ENCODE measurements around the gene SEC24B.
A peak's percentile ranks its signal among the peaks of the same experiment; 100 is the strongest.

SEC24B gene

DNA sequence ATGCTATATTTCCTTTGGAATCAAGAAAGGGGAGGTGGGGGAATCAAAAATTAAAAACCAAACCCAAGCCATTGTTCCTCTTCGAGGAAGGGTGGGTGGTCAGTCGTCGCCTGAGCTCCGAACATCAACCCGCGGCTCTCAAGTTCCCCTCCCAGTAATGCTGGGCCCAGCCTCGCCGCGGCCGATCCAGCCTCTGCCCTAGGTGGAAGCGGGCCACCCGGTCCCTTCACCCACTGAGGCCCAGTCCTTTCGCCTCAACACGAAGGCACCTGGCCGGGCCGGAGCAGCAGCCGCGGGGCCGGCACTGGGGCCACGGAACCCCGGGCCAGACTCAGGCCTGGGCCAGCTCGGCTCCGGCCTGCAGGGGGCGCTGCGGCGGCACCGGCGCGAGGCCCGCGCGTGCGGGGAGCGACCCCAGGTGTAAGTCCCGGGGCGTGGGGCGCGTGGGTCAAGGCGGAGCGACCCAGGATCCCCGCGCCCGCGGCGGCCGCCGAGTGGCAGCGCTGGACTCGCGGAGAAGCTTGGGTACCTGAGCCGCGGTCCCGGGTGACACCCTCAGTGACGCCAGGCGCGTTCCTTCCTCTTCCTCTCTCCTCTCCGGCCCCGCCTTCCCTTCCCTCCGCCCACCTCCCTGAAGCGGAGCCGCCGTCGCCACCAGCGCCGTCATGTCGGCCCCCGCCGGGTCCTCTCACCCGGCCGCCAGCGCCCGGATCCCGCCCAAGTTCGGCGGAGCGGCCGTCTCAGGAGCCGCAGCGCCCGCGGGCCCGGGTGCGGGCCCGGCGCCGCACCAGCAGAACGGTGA is at the start of gene SEC24B:
SEC24B (plus strand) TSS at position 611 of the 802 bp plus-strand sequence; CDS start at position 666, 55 bp downstream.
- H3K27ac ChIP-seq (ENCODE audit: low read depth, low read length): peak within 1 kb of the TSS; percentile 56
- H3K4me1 ChIP-seq (ENCODE audit: control insufficient read depth, insufficient read depth, low read length, unreplicated experiment): peaks cover 31% of the 10 kb centered on the region
- H3K4me3 ChIP-seq (ENCODE audit: low read depth, low read length): peak within 1 kb of the TSS; percentile 100
- H2AFZ ChIP-seq (ENCODE audit: low read length, unreplicated experiment): peak within 1 kb of the TSS; percentile 58
- no peaks in the 10 kb centered on the region for H3K27me3 ChIP-seq (ENCODE audit: insufficient read depth, low read length)
- H3K79me2 ChIP-seq (ENCODE audit: control insufficient read depth, insufficient read depth, low read length, unreplicated experiment): peaks cover 71% of the 10 kb centered on the region
- H3K36me3 ChIP-seq (ENCODE audit: insufficient read depth, low read length): 0 out of 2 replicates have a peak, but pooled peaks cover 5% of the 10 kb centered on the region

DNA sequence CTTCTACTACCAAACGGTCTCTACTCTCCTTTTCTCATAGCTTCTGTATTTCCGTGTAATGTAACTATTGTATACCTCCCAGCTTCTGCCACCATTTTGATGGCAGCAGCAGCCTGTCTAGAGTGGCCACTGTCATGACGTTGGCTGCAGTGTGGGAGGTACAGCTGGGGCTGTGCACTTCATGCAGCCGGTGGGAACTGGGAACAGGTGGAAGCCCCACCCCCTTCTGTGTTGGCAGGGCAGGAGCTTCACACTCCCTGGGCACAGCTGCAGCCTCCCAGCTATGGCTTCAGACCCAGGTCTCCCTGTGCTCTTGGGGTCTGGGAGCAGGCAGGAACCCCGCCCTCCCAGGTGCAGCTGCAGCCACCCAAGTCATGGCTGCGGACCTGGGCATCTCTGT is 49.8 kb upstream of the SEC24B start:
- Histone ChIP-seq H3K27me3 (ENCODE audit: insufficient read depth, low read length) (peaks cover 27% of the 10 kb centered on the region), H3K27ac (ENCODE audit: low read depth, low read length) (no peak overlapping the region), H3K4me1 (ENCODE audit: control insufficient read depth, insufficient read depth, low read length, unreplicated experiment) (no peaks in the 10 kb centered on the region), H3K79me2 (ENCODE audit: control insufficient read depth, insufficient read depth, low read length, unreplicated experiment) (no peaks in the 10 kb centered on the region), H3K36me3 (ENCODE audit: insufficient read depth, low read length) (no peaks in the 10 kb centered on the region), H2AFZ (ENCODE audit: low read length, unreplicated experiment) (no peak overlapping the region), H3K4me3 (ENCODE audit: low read depth, low read length) (no peak overlapping the region)

DNA sequence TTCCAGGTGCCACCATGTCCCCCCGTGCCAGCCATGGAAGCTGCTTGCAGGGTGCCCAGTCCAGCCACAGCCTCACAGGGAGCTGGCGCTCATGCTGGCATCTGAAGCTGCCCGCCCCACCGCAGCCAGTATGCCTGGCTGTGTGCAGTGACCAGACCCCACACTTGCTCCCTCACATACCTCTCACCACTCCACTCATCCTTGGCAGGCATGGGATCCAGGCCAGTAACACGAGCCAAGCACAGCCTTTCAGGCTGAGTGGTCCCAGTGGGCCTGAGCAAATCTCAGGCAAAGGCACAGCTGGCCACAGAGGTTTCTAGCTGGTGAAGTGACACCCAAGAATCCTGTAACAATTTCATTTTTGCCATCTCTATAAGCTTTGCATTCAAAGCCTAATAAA is 48.4 kb upstream of the SEC24B start:
- Histone ChIP-seq H2AFZ (ENCODE audit: low read length, unreplicated experiment) (no peak overlapping the region), H3K27me3 (ENCODE audit: insufficient read depth, low read length) (peaks cover 24% of the 10 kb centered on the region), H3K27ac (ENCODE audit: low read depth, low read length) (no peak overlapping the region), H3K36me3 (ENCODE audit: insufficient read depth, low read length) (no peaks in the 10 kb centered on the region), H3K79me2 (ENCODE audit: control insufficient read depth, insufficient read depth, low read length, unreplicated experiment) (no peaks in the 10 kb centered on the region), H3K4me1 (ENCODE audit: control insufficient read depth, insufficient read depth, low read length, unreplicated experiment) (no peaks in the 10 kb centered on the region), H3K4me3 (ENCODE audit: low read depth, low read length) (no peak overlapping the region)

- no peak overlapping the region for H2AFZ ChIP-seq (ENCODE audit: low read length, unreplicated experiment)
Measured at GRCh38 chr4:109389369-109390114, 44.1 kb upstream of the SEC24B start.

GRCh38 chr4:109390115-109390768 is 43.4 kb upstream of the SEC24B start:
- no peaks in the 10 kb centered on the region for H3K36me3 ChIP-seq (ENCODE audit: insufficient read depth, low read length)
- H3K27ac ChIP-seq (ENCODE audit: low read depth, low read length): no peak overlapping the region
- no peaks in the 10 kb centered on the region for H3K79me2 ChIP-seq (ENCODE audit: control insufficient read depth, insufficient read depth, low read length, unreplicated experiment)
- H2AFZ ChIP-seq (ENCODE audit: low read length, unreplicated experiment): no peak overlapping the region
- H3K4me3 ChIP-seq (ENCODE audit: low read depth, low read length): no peak overlapping the region
- no peaks in the 10 kb centered on the region for H3K4me1 ChIP-seq (ENCODE audit: control insufficient read depth, insufficient read depth, low read length, unreplicated experiment)
- H3K27me3 ChIP-seq (ENCODE audit: insufficient read depth, low read length): peaks cover 21% of the 10 kb centered on the region

More at GRCh38 chr4:109389369-109390114, 44.1 kb upstream of the SEC24B start:
- Histone ChIP-seq H3K36me3 (ENCODE audit: insufficient read depth, low read length) (no peaks in the 10 kb centered on the region), H3K27me3 (ENCODE audit: insufficient read depth, low read length) (peaks cover 21% of the 10 kb centered on the region), H3K4me3 (ENCODE audit: low read depth, low read length) (no peak overlapping the region), H3K4me1 (ENCODE audit: control insufficient read depth, insufficient read depth, low read length, unreplicated experiment) (no peaks in the 10 kb centered on the region), H3K79me2 (ENCODE audit: control insufficient read depth, insufficient read depth, low read length, unreplicated experiment) (no peaks in the 10 kb centered on the region), H3K27ac (ENCODE audit: low read depth, low read length) (no peak overlapping the region)

DNA sequence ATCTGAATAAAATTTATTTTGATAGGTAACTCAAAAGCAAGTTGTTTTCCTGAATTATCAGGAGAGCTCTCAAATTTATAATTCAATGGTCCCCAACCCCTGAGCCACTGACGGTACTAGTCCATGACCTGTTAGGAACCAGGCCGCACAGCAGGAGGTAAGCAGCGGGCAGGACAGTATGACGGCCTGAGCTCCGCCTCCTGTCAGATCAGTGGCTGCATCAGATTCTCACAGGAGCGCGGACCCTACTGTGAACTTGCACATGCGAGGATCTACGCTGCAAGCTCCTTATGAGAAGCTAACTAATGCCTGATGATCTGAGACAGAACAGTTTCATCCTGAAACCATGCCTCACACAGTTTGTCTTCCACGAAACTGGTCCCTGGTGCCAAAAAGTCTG is 37.9 kb upstream of the SEC24B start:
- H3K4me3 ChIP-seq (ENCODE audit: low read depth, low read length): no peak overlapping the region
- H3K27me3 ChIP-seq (ENCODE audit: insufficient read depth, low read length): no peaks in the 10 kb centered on the region; the same call in 1 of the 2 replicates
- no peak overlapping the region for H2AFZ ChIP-seq (ENCODE audit: low read length, unreplicated experiment)
- no peak overlapping the region for H3K27ac ChIP-seq (ENCODE audit: low read depth, low read length)
- no peaks in the 10 kb centered on the region for H3K4me1 ChIP-seq (ENCODE audit: control insufficient read depth, insufficient read depth, low read length, unreplicated experiment)
- H3K36me3 ChIP-seq (ENCODE audit: insufficient read depth, low read length): no peaks in the 10 kb centered on the region
- no peaks in the 10 kb centered on the region for H3K79me2 ChIP-seq (ENCODE audit: control insufficient read depth, insufficient read depth, low read length, unreplicated experiment)

- H2AFZ ChIP-seq (ENCODE audit: low read length, unreplicated experiment): no peak overlapping the region
- no peaks in the 10 kb centered on the region for H3K36me3 ChIP-seq (ENCODE audit: insufficient read depth, low read length)
- no peak overlapping the region for H3K27ac ChIP-seq (ENCODE audit: low read depth, low read length)
- H3K79me2 ChIP-seq (ENCODE audit: control insufficient read depth, insufficient read depth, low read length, unreplicated experiment): no peaks in the 10 kb centered on the region
- no peaks in the 10 kb centered on the region for H3K4me1 ChIP-seq (ENCODE audit: control insufficient read depth, insufficient read depth, low read length, unreplicated experiment)
- no peak overlapping the region for H3K4me3 ChIP-seq (ENCODE audit: low read depth, low read length)
- peaks cover 6% of the 10 kb centered on the region for H3K27me3 ChIP-seq (ENCODE audit: insufficient read depth, low read length)
Measured at GRCh38 chr4:109398928-109399327, 34.7 kb upstream of the SEC24B start.

GRCh38 chr4:109406337-109406931 is 27.2 kb upstream of the SEC24B start:
- peaks cover 3% of the 10 kb centered on the region; the same call in 1 of the 2 replicates for H3K27me3 ChIP-seq (ENCODE audit: insufficient read depth, low read length)
- no peak overlapping the region for H3K27ac ChIP-seq (ENCODE audit: low read depth, low read length)
- no peak overlapping the region for H3K4me3 ChIP-seq (ENCODE audit: low read depth, low read length)
- H3K4me1 ChIP-seq (ENCODE audit: control insufficient read depth, insufficient read depth, low read length, unreplicated experiment): no peaks in the 10 kb centered on the region
- no peaks in the 10 kb centered on the region for H3K79me2 ChIP-seq (ENCODE audit: control insufficient read depth, insufficient read depth, low read length, unreplicated experiment)
- no peak overlapping the region for H2AFZ ChIP-seq (ENCODE audit: low read length, unreplicated experiment)
- no peaks in the 10 kb centered on the region for H3K36me3 ChIP-seq (ENCODE audit: insufficient read depth, low read length)

DNA sequence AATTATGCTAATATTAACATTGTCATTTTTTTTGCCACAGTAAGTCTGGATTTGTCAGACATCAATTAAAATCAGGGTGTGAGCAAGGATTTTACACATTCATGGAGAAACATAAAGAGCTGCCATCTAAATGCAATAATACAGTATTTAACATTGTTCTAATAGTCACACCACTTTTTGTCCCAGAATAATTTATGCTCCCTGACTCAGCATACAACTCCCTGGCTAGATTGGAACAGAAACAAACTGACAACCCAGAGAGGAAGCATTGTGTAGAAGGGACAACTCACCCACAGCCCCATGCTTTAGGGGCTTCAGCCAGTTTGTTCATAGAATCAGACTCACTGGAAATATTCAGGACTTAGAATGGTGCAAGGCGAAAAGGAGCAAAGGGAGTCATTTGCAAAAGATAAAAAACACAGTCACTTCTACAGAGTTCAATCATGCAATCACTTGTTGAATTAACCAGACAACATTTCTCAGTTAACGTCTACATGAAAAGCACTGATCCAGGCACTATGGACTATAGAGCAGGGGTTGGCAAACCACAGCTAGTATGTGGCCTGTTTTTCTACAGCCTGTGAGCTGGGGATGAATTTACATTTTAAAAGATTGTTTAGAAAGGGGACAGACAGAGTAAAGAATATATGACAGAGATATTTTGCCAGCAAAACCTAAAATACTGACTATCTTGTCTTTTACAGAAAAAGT is 26.4 kb upstream of the SEC24B start:
- H3K27ac ChIP-seq (ENCODE audit: low read depth, low read length): no peak overlapping the region
- H3K27me3 ChIP-seq (ENCODE audit: insufficient read depth, low read length): no peaks in the 10 kb centered on the region
- H2AFZ ChIP-seq (ENCODE audit: low read length, unreplicated experiment): no peak overlapping the region
- no peaks in the 10 kb centered on the region for H3K4me1 ChIP-seq (ENCODE audit: control insufficient read depth, insufficient read depth, low read length, unreplicated experiment)
- no peaks in the 10 kb centered on the region for H3K79me2 ChIP-seq (ENCODE audit: control insufficient read depth, insufficient read depth, low read length, unreplicated experiment)
- H3K36me3 ChIP-seq (ENCODE audit: insufficient read depth, low read length): no peaks in the 10 kb centered on the region
- no peak overlapping the region for H3K4me3 ChIP-seq (ENCODE audit: low read depth, low read length)

DNA sequence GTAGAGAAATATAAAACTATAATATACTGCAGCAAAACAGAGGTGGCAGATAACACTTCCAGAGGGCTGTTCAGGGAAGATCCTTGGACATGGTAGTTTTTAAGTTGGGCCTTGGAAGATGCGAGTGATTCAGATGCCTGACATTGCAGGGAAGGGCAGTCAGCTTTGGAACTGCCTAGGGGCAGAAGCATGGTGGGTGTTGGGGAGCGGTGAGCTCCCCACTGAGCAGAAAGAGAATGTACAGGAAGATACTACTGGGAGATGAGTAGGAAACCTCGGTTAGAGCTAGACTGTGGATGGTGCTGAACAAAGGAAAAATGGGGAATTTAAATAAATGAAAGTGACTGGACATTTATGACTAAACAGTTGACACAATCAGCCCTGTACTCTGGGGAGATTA is 24.9 kb upstream of the SEC24B start:
- Histone ChIP-seq H3K4me3 (ENCODE audit: low read depth, low read length) (no peak overlapping the region), H3K79me2 (ENCODE audit: control insufficient read depth, insufficient read depth, low read length, unreplicated experiment) (no peaks in the 10 kb centered on the region), H3K36me3 (ENCODE audit: insufficient read depth, low read length) (no peaks in the 10 kb centered on the region), H2AFZ (ENCODE audit: low read length, unreplicated experiment) (no peak overlapping the region), H3K4me1 (ENCODE audit: control insufficient read depth, insufficient read depth, low read length, unreplicated experiment) (no peaks in the 10 kb centered on the region), H3K27me3 (ENCODE audit: insufficient read depth, low read length) (no peaks in the 10 kb centered on the region), H3K27ac (ENCODE audit: low read depth, low read length) (no peak overlapping the region)

Data from ACC112 (cell line).